ENCODE measurements around the gene JAG1. TPM values are rescaled to one million over a fixed set of nuclear protein-coding genes. Genes with fewer than 3 reads are reported as not detected.

The JAG1 gene
- total and polyA plus RNA-seq, 9 of the 15 experiments (the other 6 are each of a cell fraction or from before 2014, with no cell fraction given) = 0.04 to 0.40 (median 0.07) TPM

DNA sequence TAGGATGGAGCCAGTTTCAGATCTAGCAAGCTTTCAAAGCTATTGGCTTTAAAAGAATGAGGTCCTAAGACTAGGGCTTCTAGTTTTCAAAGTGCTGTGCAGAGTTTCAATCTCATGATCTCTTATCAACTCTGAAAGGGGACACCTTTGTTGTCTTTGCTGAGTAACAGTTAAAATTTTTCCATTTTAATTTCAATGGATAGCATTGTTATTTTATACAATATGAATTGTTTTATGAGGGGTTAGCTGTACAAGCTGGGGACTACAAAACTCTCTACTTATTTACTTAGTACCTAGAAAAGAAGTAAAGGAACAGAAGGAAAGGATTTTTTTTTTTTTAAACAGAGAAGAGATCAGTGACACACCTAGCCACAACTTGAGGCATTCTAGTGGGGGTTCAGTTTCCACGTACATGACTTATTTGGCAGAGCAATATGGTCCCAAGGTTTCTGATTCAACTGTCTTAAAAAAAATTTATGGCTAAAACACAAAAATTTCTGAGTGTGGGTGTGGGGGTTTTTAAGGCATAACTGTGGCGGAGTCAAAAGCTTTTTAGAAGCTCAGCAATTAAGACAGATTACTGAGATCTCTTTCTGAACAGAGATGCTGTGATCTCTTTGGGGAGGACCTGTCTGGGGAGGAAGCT is 46.1 kb upstream of the JAG1 start:
- H3K4me1 ChIP-seq (replicated peaks in 1 of 2; ENCODE audit: control insufficient read depth in 2 of 2, insufficient read depth in 2 of 2, low read length in 2 of 2) = no peaks in the 10 kb centered on the region
- H3K9me3 ChIP-seq (replicated peaks; ENCODE audit: control insufficient read depth, insufficient read depth, low read depth, low read length) = no peaks in the 10 kb centered on the region
- ChIA-PET CTCF (ENCODE audit: low intra/inter-chr PET ratio) (no interaction called here), POLR2A (no interaction called here)
- H3K36me3 ChIP-seq (ENCODE audit: control insufficient read depth, insufficient read depth, low read length) = no peaks in the 10 kb centered on the region
- H3K79me2 ChIP-seq (ENCODE audit: control insufficient read depth, insufficient read depth, low read length) = no peaks in the 10 kb centered on the region
- H3K4me3 ChIP-seq = no peak overlapping the region
- H3K9me1 ChIP-seq (ENCODE audit: control insufficient read depth, insufficient read depth, low read length) = no peaks in the 10 kb centered on the region
- H4K20me1 ChIP-seq (replicated peaks; ENCODE audit: control insufficient read depth, insufficient read depth, low read length) = no peaks in the 10 kb centered on the region
- no TSS peak for BruUV-seq (replicated peaks)
- ATAC-seq = no peak
- FAIRE-seq = no peak
- no peaks in the 10 kb centered on the region for H3K27me3 ChIP-seq (ENCODE audit: control insufficient read depth in 2 of 2, insufficient read depth in 2 of 2, low read length in 2 of 2)
- H3K4me2 ChIP-seq (ENCODE audit: insufficient read depth, low read length) = no peak overlapping the region
- no peak for DNase-seq (ENCODE audit: extremely low read depth in 1 of 4, low spot score in 3 of 4)
- intact Hi-C loops (cut with micrococcal nuclease) (no loop called here), in situ Hi-C loops (cut with MboI) (no loop called here)
- 0% methylated on average over 2 of the region's 2 CpGs for WGBS (ENCODE audit: insufficient coverage, low coverage, missing lambda C conversion rate)
- H3K9ac ChIP-seq (ENCODE audit: insufficient read depth in 1 of 2, low read depth in 2 of 2, low read length in 2 of 2) = no peak overlapping the region
- H2AFZ ChIP-seq (ENCODE audit: low read depth, low read length) = no peak overlapping the region
- H3K27ac ChIP-seq (ENCODE audit: extremely low read depth, low read depth, low read length) = no peak overlapping the region
- TF ChIP-seq ESRRA (IDR thresholded peaks at IDR 0.05; ENCODE audit: borderline replicate concordance, low read depth) (no peak), ZNF644 (tag; IDR thresholded peaks at IDR 0.05; ENCODE audit: low read depth) (no peak), ILK (tag; IDR thresholded peaks at IDR 0.05; ENCODE audit: borderline replicate concordance, low read depth) (no peak), MITF (IDR thresholded peaks at IDR 0.05) (no peak), MECOM (CRISPR knock-in tag; IDR thresholded peaks at IDR 0.05) (no peak), HMG20A (CRISPR knock-in tag; conservative IDR thresholded peaks at IDR 0.05) (no peak), POLR2B (IDR thresholded peaks at IDR 0.05; ENCODE audit: low read depth, partially characterized antibody) (no peak)
- TF ChIP-seq, protein P1, sequence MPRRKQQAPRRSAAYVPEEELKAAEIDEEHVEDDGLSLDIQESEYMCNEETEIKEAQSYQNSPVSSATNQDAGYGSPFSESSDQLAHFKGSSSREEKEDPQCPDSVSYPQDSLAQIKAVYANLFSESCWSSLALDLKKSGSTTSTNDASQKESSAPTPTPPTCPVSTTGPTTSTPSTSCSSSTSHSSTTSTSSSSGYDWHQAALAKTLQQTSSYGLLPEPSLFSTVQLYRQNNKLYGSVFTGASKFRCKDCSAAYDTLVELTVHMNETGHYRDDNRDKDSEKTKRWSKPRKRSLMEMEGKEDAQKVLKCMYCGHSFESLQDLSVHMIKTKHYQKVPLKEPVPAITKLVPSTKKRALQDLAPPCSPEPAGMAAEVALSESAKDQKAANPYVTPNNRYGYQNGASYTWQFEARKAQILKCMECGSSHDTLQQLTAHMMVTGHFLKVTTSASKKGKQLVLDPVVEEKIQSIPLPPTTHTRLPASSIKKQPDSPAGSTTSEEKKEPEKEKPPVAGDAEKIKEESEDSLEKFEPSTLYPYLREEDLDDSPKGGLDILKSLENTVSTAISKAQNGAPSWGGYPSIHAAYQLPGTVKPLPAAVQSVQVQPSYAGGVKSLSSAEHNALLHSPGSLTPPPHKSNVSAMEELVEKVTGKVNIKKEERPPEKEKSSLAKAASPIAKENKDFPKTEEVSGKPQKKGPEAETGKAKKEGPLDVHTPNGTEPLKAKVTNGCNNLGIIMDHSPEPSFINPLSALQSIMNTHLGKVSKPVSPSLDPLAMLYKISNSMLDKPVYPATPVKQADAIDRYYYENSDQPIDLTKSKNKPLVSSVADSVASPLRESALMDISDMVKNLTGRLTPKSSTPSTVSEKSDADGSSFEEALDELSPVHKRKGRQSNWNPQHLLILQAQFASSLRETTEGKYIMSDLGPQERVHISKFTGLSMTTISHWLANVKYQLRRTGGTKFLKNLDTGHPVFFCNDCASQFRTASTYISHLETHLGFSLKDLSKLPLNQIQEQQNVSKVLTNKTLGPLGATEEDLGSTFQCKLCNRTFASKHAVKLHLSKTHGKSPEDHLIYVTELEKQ (CRISPR knock-in tag; IDR thresholded peaks at IDR 0.05) = no peak
- TF ChIP-seq, protein P2, sequence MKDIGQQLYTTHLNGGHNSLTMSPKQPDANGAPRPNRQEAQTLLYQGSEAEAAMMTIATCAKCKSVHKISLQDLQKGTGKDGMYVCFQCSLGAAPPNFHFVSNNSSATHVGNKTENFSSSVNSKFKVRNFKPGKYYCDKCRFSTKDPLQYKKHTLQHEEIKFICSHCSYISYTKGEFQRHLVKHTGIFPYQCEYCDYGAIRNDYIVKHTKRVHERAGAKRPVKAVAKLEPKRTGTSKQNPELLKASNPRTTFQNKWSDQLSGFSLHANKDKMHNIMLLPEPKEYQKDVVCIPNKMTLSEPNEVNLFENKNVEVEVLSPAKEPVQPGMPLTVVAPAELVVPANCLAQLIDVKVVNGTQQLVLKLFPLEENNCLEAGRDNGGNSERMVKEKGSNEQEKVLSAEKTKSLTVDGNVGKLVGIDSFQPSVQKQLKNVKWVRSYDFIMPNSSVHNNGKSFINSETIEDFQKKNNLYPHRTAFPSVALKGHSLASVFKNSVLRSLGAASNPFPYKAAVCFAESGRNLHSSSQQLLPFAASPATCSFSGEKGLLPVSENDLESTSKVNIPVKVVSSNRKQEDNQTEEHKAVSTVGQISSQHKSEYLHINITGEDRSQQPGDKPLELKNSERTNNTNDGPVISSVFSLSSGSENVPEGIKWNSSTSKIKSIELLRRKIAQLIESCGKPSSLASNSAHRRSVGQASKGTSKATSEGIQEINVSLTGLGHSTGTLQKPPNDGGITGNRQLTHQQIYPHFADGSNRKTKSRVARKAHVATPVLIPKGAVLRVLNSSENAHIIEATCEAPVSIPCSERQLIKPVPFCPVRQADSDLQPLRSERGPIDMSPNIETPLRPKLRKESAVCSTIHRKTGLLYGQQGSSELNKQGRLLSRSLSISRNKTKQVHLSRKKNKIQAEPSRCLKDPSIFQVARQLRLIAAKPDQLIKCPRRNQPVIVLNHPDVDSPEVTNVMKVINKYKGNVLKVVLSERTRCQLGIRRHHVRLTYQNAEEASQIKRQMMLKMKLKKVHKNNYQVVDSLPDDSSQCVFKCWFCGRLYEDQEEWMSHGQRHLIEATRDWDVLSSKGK (CRISPR knock-in tag; IDR thresholded peaks at IDR 0.05) = no peak
- TF ChIP-seq, protein P3, sequence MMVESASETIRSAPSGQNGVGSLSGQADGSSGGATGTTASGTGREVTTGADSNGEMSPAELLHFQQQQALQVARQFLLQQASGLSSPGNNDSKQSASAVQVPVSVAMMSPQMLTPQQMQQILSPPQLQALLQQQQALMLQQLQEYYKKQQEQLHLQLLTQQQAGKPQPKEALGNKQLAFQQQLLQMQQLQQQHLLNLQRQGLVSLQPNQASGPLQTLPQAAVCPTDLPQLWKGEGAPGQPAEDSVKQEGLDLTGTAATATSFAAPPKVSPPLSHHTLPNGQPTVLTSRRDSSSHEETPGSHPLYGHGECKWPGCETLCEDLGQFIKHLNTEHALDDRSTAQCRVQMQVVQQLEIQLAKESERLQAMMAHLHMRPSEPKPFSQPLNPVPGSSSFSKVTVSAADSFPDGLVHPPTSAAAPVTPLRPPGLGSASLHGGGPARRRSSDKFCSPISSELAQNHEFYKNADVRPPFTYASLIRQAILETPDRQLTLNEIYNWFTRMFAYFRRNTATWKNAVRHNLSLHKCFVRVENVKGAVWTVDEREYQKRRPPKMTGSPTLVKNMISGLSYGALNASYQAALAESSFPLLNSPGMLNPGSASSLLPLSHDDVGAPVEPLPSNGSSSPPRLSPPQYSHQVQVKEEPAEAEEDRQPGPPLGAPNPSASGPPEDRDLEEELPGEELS (CRISPR knock-in tag; IDR thresholded peaks at IDR 0.05; ENCODE audit: borderline replicate concordance) = no peak

All from K562 (cell line).